GM18951 (cell line): ENCODE results near the gene CEP41.
"Not testable (repeated sequence)": the region's sequence is repeated elsewhere in the genome, so short reads cannot be mapped to it uniquely, and the experiment has no call there.

Source experiments
- POLR2A ChIP-seq: IDR thresholded peaks from 4 replicates; pipeline ENCODE4 v1.6.1; 2011; ENCODE audit warnings: mild to moderate bottlenecking; ENCODE audit not compliant: insufficient read length, insufficient read depth; ENCODE audit errors: extremely low read depth
- in situ Hi-C: fragments of 300-500 bp; cut with MboI; formaldehyde crosslinking; loops from one replicate; pipeline ENCODE4 v1.12.0; 2022; ENCODE audit warnings: low sequenced_read_pairs, mixed read lengths, inconsistent platforms; ENCODE audit not compliant: unreplicated experiment

Gene CEP41

GRCh38 chr7:130476297-130477150, 35.7 kb upstream of the CEP41 start:
- in situ Hi-C loops = no loop called here

GRCh38 chr7:130475776-130476175, 35.0 kb upstream of the CEP41 start:
- no peak for TF ChIP-seq POLR2A
- in situ Hi-C loops = no loop called here

More at GRCh38 chr7:130476297-130477150, 35.7 kb upstream of the CEP41 start:
- TF ChIP-seq POLR2A = no peak

- no peak for TF ChIP-seq POLR2A
- in situ Hi-C loops = no loop called here
Measured at GRCh38 chr7:130473876-130474275, 33.1 kb upstream of the CEP41 start.

GRCh38 chr7:130473289-130473688, 32.5 kb upstream of the CEP41 start:
- no peak for TF ChIP-seq POLR2A
- in situ Hi-C loops = no loop called here

- no peak for TF ChIP-seq POLR2A
- in situ Hi-C loops = no loop called here
Measured at GRCh38 chr7:130471974-130472373, 31.2 kb upstream of the CEP41 start.

- in situ Hi-C loops = no loop called here
Measured at GRCh38 chr7:130468612-130469011, 27.8 kb upstream of the CEP41 start.

GRCh38 chr7:130463553-130464434, 23.0 kb upstream of the CEP41 start:
- TF ChIP-seq POLR2A = no peak
- in situ Hi-C loops = no loop called here

More at GRCh38 chr7:130468612-130469011, 27.8 kb upstream of the CEP41 start:
- TF ChIP-seq POLR2A = no peak

GRCh38 chr7:130461272-130461671, 20.5 kb upstream of the CEP41 start:
- in situ Hi-C loops = no loop called here
- no peak for TF ChIP-seq POLR2A

GRCh38 chr7:130458257-130458656, 17.4 kb upstream of the CEP41 start:
- no peak for TF ChIP-seq POLR2A
- in situ Hi-C loops = no loop called here

GRCh38 chr7:130454959-130455358, 14.1 kb upstream of the CEP41 start:
- in situ Hi-C loops = no loop called here
- TF ChIP-seq POLR2A = no peak

- TF ChIP-seq POLR2A = no peak
- in situ Hi-C loops = no loop called here
Measured at GRCh38 chr7:130452951-130453350, 12.1 kb upstream of the CEP41 start.

- in situ Hi-C loops = not testable (repeated sequence)
Measured at GRCh38 chr7:130451344-130451743, 10.5 kb upstream of the CEP41 start.

GRCh38 chr7:130446259-130446658, 5.4 kb upstream of the CEP41 start:
- in situ Hi-C loops = no loop called here

More at GRCh38 chr7:130446259-130446658, 5.4 kb upstream of the CEP41 start:
- TF ChIP-seq POLR2A = no peak
